Esophagus muscularis mucosa (tissue), 3 donors: ENCODE results near the gene SLC2A5.

Experiments
- CTCF ChIP-seq, 3 experiments: fragments of 200-600 bp in 2 of 3; fragments of 450-650 bp in 1 of 3; sonication (generic) in 2 of 3; IDR thresholded peaks; one replicate each; pipeline ENCODE4 v1.5.1; 2017 to 2019; ENCODE audit warnings: antibody characterized with exemption in 3 of 3, mild to moderate bottlenecking in 2 of 3, moderate library complexity in 1 of 3
- POLR2A ChIP-seq: fragments of 450-650 bp; IDR thresholded peaks from one replicate; pipeline ENCODE4 v1.6.1; 2017; ENCODE audit warnings: antibody characterized with exemption, moderate library complexity, mild to moderate bottlenecking, low read depth
- POLR2AphosphoS5 ChIP-seq, 2 donors: sonication (generic); formaldehyde crosslinking; IDR thresholded peaks; one replicate each; pipeline ENCODE4 v1.6.1; 2017; ENCODE audit warnings: antibody characterized with exemption in 2 of 2

- TF ChIP-seq CTCF (IDR thresholded peaks at IDR 0.05) = no peak
- no peak for TF ChIP-seq POLR2AphosphoS5 (IDR thresholded peaks at IDR 0.05)
- no peak for TF ChIP-seq POLR2A
Measured at GRCh38 chr1:9005395-9005708, 64.1 kb downstream of the SLC2A5 start.
